Astrocyte (in vitro differentiated cells and primary cell): ENCODE measurements around the gene GCKR. TPM values are rescaled to one million over a fixed set of nuclear protein-coding genes. Genes with fewer than 3 reads are reported as not detected.

Experiments used
- DNase-seq: peaks from one replicate; pipeline ENCODE4 v3.0.0-alpha.2; 2010; ENCODE audit warnings: low read depth
- FAIRE-seq: peaks from 2 replicates; lab custom pipeline; 2011; peaks lifted over from hg19 to GRCh38; lab: Jason Lieb, UNC
- H2AFZ ChIP-seq: 2 replicates; pipeline ENCODE4 v1.6.0; 2012; ENCODE audit warnings: low read depth, low read length, inconsistent platforms
- H3K27ac ChIP-seq: 2 replicates; pipeline ENCODE4 v1.5.1; 2011; ENCODE audit warnings: low read depth, low read length, inconsistent platforms
- H3K27me3 ChIP-seq: 2 replicates; pipeline ENCODE4 v1.6.0; 2011; ENCODE audit warnings: low read length, inconsistent platforms; ENCODE audit not compliant: insufficient read depth
- H3K36me3 ChIP-seq: 2 replicates; pipeline ENCODE4 v1.5.1; 2011; ENCODE audit warnings: low read length, inconsistent platforms; ENCODE audit not compliant: insufficient read depth
- H3K4me1 ChIP-seq: 2 replicates; pipeline ENCODE4 v1.5.1; 2011; ENCODE audit warnings: low read length, inconsistent platforms; ENCODE audit not compliant: insufficient read depth
- H3K4me2 ChIP-seq: 2 replicates; pipeline ENCODE4 v1.6.0; 2012; ENCODE audit warnings: low read length, inconsistent platforms
- H3K4me3 ChIP-seq: 2 replicates; pipeline ENCODE4 v1.5.1; 2011; ENCODE audit warnings: low read depth, mild to moderate bottlenecking, low read length, inconsistent platforms; ENCODE audit not compliant: insufficient read depth
- H3K79me2 ChIP-seq: 2 replicates; pipeline ENCODE4 v1.6.0; 2012; ENCODE audit warnings: mild to moderate bottlenecking, low read length, inconsistent platforms; ENCODE audit not compliant: insufficient read depth
- H3K9ac ChIP-seq: 2 replicates; pipeline ENCODE4 v1.6.0; 2012; ENCODE audit warnings: mild to moderate bottlenecking, low read length, inconsistent platforms
- H3K9me3 ChIP-seq: 2 replicates; pipeline ENCODE4 v1.5.1; 2012; ENCODE audit warnings: low read depth, mild to moderate bottlenecking, low read length, inconsistent platforms; ENCODE audit not compliant: insufficient read depth
- H4K20me1 ChIP-seq: 2 replicates; pipeline ENCODE4 v1.6.0; 2012; ENCODE audit warnings: low read length, inconsistent platforms; ENCODE audit not compliant: insufficient read depth
- H3K27ac Mint-ChIP-seq: one replicate; pipeline ENCODE4 v1.8.0; 2021; ENCODE audit warnings: mild to moderate bottlenecking, mixed read lengths; ENCODE audit not compliant: unreplicated experiment
- H3K27me3 Mint-ChIP-seq: one replicate; pipeline ENCODE4 v1.8.0; 2021; ENCODE audit warnings: low read depth, mixed read lengths; ENCODE audit not compliant: unreplicated experiment
- H3K36me3 Mint-ChIP-seq: one replicate; pipeline ENCODE4 v1.8.0; 2021; ENCODE audit warnings: low read depth, mixed read lengths; ENCODE audit not compliant: unreplicated experiment
- H3K4me1 Mint-ChIP-seq: one replicate; pipeline ENCODE4 v1.8.0; 2021; ENCODE audit warnings: low read depth, mixed read lengths; ENCODE audit not compliant: unreplicated experiment
- H3K4me3 Mint-ChIP-seq: one replicate; pipeline ENCODE4 v1.8.0; 2021; ENCODE audit warnings: mild to moderate bottlenecking, moderate library complexity, mixed read lengths; ENCODE audit not compliant: unreplicated experiment
- H3K9me3 Mint-ChIP-seq: one replicate; pipeline ENCODE4 v1.8.0; 2021; ENCODE audit warnings: mild to moderate bottlenecking, mixed read lengths; ENCODE audit not compliant: unreplicated experiment
- CTCF ChIP-seq: IDR thresholded peaks from 2 replicates; pipeline ENCODE4 v1.5.1; 2011; ENCODE audit warnings: low read depth, mild to moderate bottlenecking, inconsistent platforms, low read length, moderate library complexity; ENCODE audit not compliant: insufficient read depth
- EZH2 ChIP-seq: IDR thresholded peaks from 2 replicates; pipeline ENCODE4 v1.6.1; 2012; ENCODE audit warnings: mild to moderate bottlenecking, low read length, inconsistent platforms; ENCODE audit not compliant: insufficient read depth
- total RNA-seq: library from RNA; stranded (reverse); gene quantifications from 2 replicates; pipeline ENCODE4 v1.2.1, GENCODE V29; 2021

The GCKR gene
- total RNA-seq, 1 donor from 2014 or later = not detected

DNA sequence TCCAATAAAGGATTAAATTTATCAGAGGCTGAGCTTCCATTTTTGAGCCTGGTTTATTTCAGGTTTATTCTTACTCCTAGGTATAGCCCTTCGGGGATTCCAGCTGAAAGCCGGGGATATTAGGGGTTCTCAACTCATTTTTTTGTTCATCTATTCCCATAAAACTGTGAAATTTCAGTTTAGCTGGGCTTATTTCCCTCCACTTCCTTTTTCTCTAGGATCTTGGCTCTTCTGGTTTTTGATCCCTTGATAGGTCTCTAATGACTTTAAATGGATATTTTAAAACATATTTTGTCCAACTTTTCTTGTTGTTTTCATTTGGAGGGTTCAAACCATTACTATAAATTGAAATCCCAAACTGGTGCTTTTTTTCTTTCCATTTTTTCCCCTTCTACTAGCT, 62.6 kb downstream of the GCKR start:
- Histone ChIP-seq H2AFZ (no peak overlapping the region), H3K27me3 (no peaks in the 10 kb centered on the region), H3K4me1 (no peaks in the 10 kb centered on the region), H3K9me3 (no peaks in the 10 kb centered on the region), H4K20me1 (no peaks in the 10 kb centered on the region), H3K36me3 (no peaks in the 10 kb centered on the region), H3K4me2 (no peak overlapping the region), H3K4me3 (no peak overlapping the region), H3K79me2 (no peaks in the 10 kb centered on the region), H3K27ac (no peak overlapping the region), H3K9ac (no peak overlapping the region)
- H3K36me3 Mint-ChIP-seq = no peaks in the 10 kb centered on the region
- TF ChIP-seq EZH2 = no peak
- no peak for TF ChIP-seq CTCF
- DNase-seq = no peak
- H3K9me3 Mint-ChIP-seq = no peaks in the 10 kb centered on the region
- peaks cover 4% of the 10 kb centered on the region for H3K27me3 Mint-ChIP-seq
- no peak overlapping the region for H3K27ac Mint-ChIP-seq
- FAIRE-seq = no peak
- H3K4me1 Mint-ChIP-seq = no peaks in the 10 kb centered on the region
- no peak overlapping the region for H3K4me3 Mint-ChIP-seq

GRCh38 chr2:27561060-27561459, 64.4 kb downstream of the GCKR start:
- Histone ChIP-seq H2AFZ (no peak overlapping the region), H3K4me3 (no peak overlapping the region), H3K9ac (no peak overlapping the region), H4K20me1 (no peaks in the 10 kb centered on the region), H3K79me2 (no peaks in the 10 kb centered on the region), H3K27ac (no peak overlapping the region), H3K4me1 (peaks cover 2% of the 10 kb centered on the region), H3K36me3 (no peaks in the 10 kb centered on the region), H3K9me3 (no peaks in the 10 kb centered on the region), H3K4me2 (no peak overlapping the region), H3K27me3 (no peaks in the 10 kb centered on the region)
- no peak overlapping the region for H3K27ac Mint-ChIP-seq
- no peaks in the 10 kb centered on the region for H3K9me3 Mint-ChIP-seq
- no peak overlapping the region for H3K4me3 Mint-ChIP-seq
- H3K27me3 Mint-ChIP-seq = peaks cover 2% of the 10 kb centered on the region
- no peaks in the 10 kb centered on the region for H3K36me3 Mint-ChIP-seq
- no peak for FAIRE-seq
- TF ChIP-seq CTCF (no peak), EZH2 (no peak)
- no peak for DNase-seq
- peaks cover 1% of the 10 kb centered on the region for H3K4me1 Mint-ChIP-seq

- Histone ChIP-seq H3K9me3 (no peaks in the 10 kb centered on the region), H3K79me2 (no peaks in the 10 kb centered on the region), H4K20me1 (no peaks in the 10 kb centered on the region), H3K4me2 (peak overlapping the region; percentile 64), H3K36me3 (no peaks in the 10 kb centered on the region), H3K4me1 (peaks cover 18% of the 10 kb centered on the region), H3K27me3 (no peaks in the 10 kb centered on the region), H2AFZ (no peak overlapping the region), H3K9ac (peak overlapping the region; percentile 43), H3K4me3 (peak overlapping the region; percentile 3), H3K27ac (peak overlapping the region; percentile 70)
- FAIRE-seq = peak; percentile 85
- no peaks in the 10 kb centered on the region for H3K36me3 Mint-ChIP-seq
- H3K4me3 Mint-ChIP-seq = peak overlapping the region; percentile 30
- H3K4me1 Mint-ChIP-seq = peaks cover 9% of the 10 kb centered on the region
- H3K9me3 Mint-ChIP-seq = peaks cover 14% of the 10 kb centered on the region
- TF ChIP-seq EZH2 (no peak), CTCF (no peak)
- H3K27ac Mint-ChIP-seq = no peak overlapping the region
- H3K27me3 Mint-ChIP-seq = peaks cover 26% of the 10 kb centered on the region
- DNase-seq = peak; percentile 66
These were observed 70.0 kb downstream of the GCKR start for GRCh38 chr2:27566628-27567027.
